GM12864 (cell line): ENCODE measurements around the gene ERBB4.

Experiments used
- DNase-seq: peaks from one replicate; pipeline ENCODE4 v3.0.0-alpha.2; 2011; ENCODE audit warnings: low read depth
- H3K4me3 ChIP-seq: 2 replicates; pipeline ENCODE4 v1.5.1; 2011; ENCODE audit warnings: mild to moderate bottlenecking, low read depth, low read length, control low read depth
- CTCF ChIP-seq: IDR thresholded peaks from 2 replicates; pipeline ENCODE4 v1.5.1; 2011; ENCODE audit warnings: low read depth, mild to moderate bottlenecking, moderate library complexity, low read length, control low read depth, inconsistent platforms; ENCODE audit errors: missing control alignments

The ERBB4 gene

GRCh38 chr2:211455216-211455841, 1083.3 kb downstream of the ERBB4 start:
- H3K4me3 ChIP-seq, result no peak overlapping the region
- peak; percentile 84 for TF ChIP-seq CTCF
- DNase-seq, result no peak

GRCh38 chr2:211454679-211455078, 1083.9 kb downstream of the ERBB4 start:
- no peak for DNase-seq
- H3K4me3 ChIP-seq, result no peak overlapping the region
- TF ChIP-seq CTCF, result no peak

- TF ChIP-seq CTCF, result no peak
- no peak overlapping the region for H3K4me3 ChIP-seq
- DNase-seq, result no peak
Observed at GRCh38 chr2:211453311-211453887, 1085.2 kb downstream of the ERBB4 start.

- no peak overlapping the region for H3K4me3 ChIP-seq
- no peak for TF ChIP-seq CTCF
Observed at GRCh38 chr2:211451642-211452041, 1087.0 kb downstream of the ERBB4 start.

GRCh38 chr2:211449819-211450218, 1088.8 kb downstream of the ERBB4 start:
- TF ChIP-seq CTCF, result no peak
- no peak for DNase-seq

More at GRCh38 chr2:211451642-211452041, 1087.0 kb downstream of the ERBB4 start:
- DNase-seq, result no peak

GRCh38 chr2:211447548-211447947, 1091.1 kb downstream of the ERBB4 start:
- no peak overlapping the region for H3K4me3 ChIP-seq
- TF ChIP-seq CTCF, result no peak
- no peak for DNase-seq

More at GRCh38 chr2:211449819-211450218, 1088.8 kb downstream of the ERBB4 start:
- no peak overlapping the region for H3K4me3 ChIP-seq

GRCh38 chr2:211440107-211440506, 1098.5 kb downstream of the ERBB4 start:
- no peak for TF ChIP-seq CTCF
- no peak for DNase-seq
- no peak overlapping the region for H3K4me3 ChIP-seq
